Neural progenitor cell (in vitro differentiated cells): ENCODE results near the gene HS3ST5. TPM values are rescaled to one million over a fixed set of nuclear protein-coding genes. Genes with fewer than 3 reads are reported as not detected.

Experiments used
- DNase-seq: peaks from one replicate; pipeline ENCODE4 v3.0.0-alpha.2; 2016; ENCODE audit warnings: low spot score
- H2AFZ ChIP-seq: fragments of 200-600 bp; sonication (generic); replicated peaks from 2 replicates; pipeline ENCODE4 v1.6.1; 2016; ENCODE audit warnings: antibody characterized with exemption
- H3F3A ChIP-seq: fragments of 200-600 bp; sonication (generic); 2 replicates; pipeline ENCODE4 v1.6.1; 2016; ENCODE audit warnings: antibody characterized with exemption, low read depth
- H3K27ac ChIP-seq: fragments of 200-600 bp; sonication (generic); 2 replicates; pipeline ENCODE4 v1.5.1; 2016; ENCODE audit warnings: mild to moderate bottlenecking
- H3K27me3 ChIP-seq: fragments of 200-600 bp; sonication (generic); 2 replicates; pipeline ENCODE4 v1.6.1; 2016; ENCODE audit warnings: mild to moderate bottlenecking, moderate library complexity
- H3K36me3 ChIP-seq: fragments of 200-600 bp; sonication (generic); 2 replicates; pipeline ENCODE4 v1.5.1; 2016
- H3K4me1 ChIP-seq: fragments of 200-600 bp; sonication (generic); 2 replicates; pipeline ENCODE4 v1.6.1; 2016; ENCODE audit warnings: mixed run types
- H3K4me2 ChIP-seq: fragments of 200-600 bp; sonication (generic); 2 replicates; pipeline ENCODE4 v1.6.1; 2016
- H3K4me3 ChIP-seq: fragments of 200-600 bp; sonication (generic); 2 replicates; pipeline ENCODE4 v1.5.1; 2016
- H3K79me2 ChIP-seq: fragments of 200-600 bp; sonication (generic); 2 replicates; pipeline ENCODE4 v1.6.1; 2016; ENCODE audit warnings: low read depth
- H3K9ac ChIP-seq: fragments of 200-600 bp; sonication (generic); 2 replicates; pipeline ENCODE4 v1.6.1; 2016
- H3K9me3 ChIP-seq: fragments of 200-600 bp; sonication (generic); 2 replicates; pipeline ENCODE4 v1.5.1; 2016; ENCODE audit warnings: low read depth
- H4K20me1 ChIP-seq: fragments of 200-600 bp; sonication (generic); 2 replicates; pipeline ENCODE4 v1.6.1; 2016; ENCODE audit warnings: low read depth
- H3K27ac Mint-ChIP-seq: 3 replicates; pipeline ENCODE4 v1.8.0; 2021; ENCODE audit warnings: mixed read lengths
- H3K27me3 Mint-ChIP-seq: 2 replicates; pipeline ENCODE4 v1.8.0; 2022; ENCODE audit warnings: low read depth, mild to moderate bottlenecking, inconsistent platforms, moderate library complexity, mixed read lengths; ENCODE audit not compliant: insufficient read depth
- H3K36me3 Mint-ChIP-seq: 3 replicates; pipeline ENCODE4 v1.8.0; 2021; ENCODE audit warnings: mixed read lengths
- H3K4me1 Mint-ChIP-seq: 3 replicates; pipeline ENCODE4 v1.8.0; 2021; ENCODE audit warnings: mixed read lengths
- H3K4me3 Mint-ChIP-seq: 3 replicates; pipeline ENCODE4 v1.8.0; 2021; ENCODE audit warnings: mild to moderate bottlenecking, moderate library complexity, mixed read lengths
- H3K9me3 Mint-ChIP-seq: 3 replicates; pipeline ENCODE4 v1.8.0; 2020; ENCODE audit warnings: mixed read lengths
- EZH2 ChIP-seq: fragments of 200-600 bp; sonication (generic); IDR thresholded peaks from 2 replicates; pipeline ENCODE4 v1.6.1; 2017; ENCODE audit warnings: antibody characterized with exemption, mild to moderate bottlenecking, moderate library complexity
- EZH2phosphoT487 ChIP-seq: fragments of 200-600 bp; sonication (generic); IDR thresholded peaks from 2 replicates; pipeline ENCODE4 v1.6.1; 2017; ENCODE audit warnings: antibody characterized with exemption
- total RNA-seq: library from RNA; depleted of rRNA; stranded (reverse); fragments of >200 nt; gene quantifications from 2 replicates; pipeline ENCODE4 v1.2.3, GENCODE V29; 2015; ENCODE audit warnings: low replicate concordance
- TF ChIP-seq, protein P1 (sequence below): fragments of 200-600 bp; sonication (generic); IDR thresholded peaks from 2 replicates; pipeline ENCODE4 v1.5.1; 2017; ENCODE audit warnings: antibody characterized with exemption, mild to moderate bottlenecking

The HS3ST5 gene
- total RNA-seq, 1 donor from 2014 or later, result 0.34 TPM

- no peaks in the 10 kb centered on the region for H3K9me3 Mint-ChIP-seq
- Histone ChIP-seq H4K20me1 (no peaks in the 10 kb centered on the region), H3K27ac (no peak overlapping the region), H3K4me3 (no peak overlapping the region), H3K4me2 (no peak overlapping the region), H3K9ac (no peak overlapping the region), H2AFZ (no peak overlapping the region), H3K9me3 (no peaks in the 10 kb centered on the region), H3K4me1 (no peaks in the 10 kb centered on the region), H3F3A (no peaks in the 10 kb centered on the region), H3K79me2 (no peaks in the 10 kb centered on the region), H3K36me3 (no peaks in the 10 kb centered on the region), H3K27me3 (no peaks in the 10 kb centered on the region)
- TF ChIP-seq EZH2 (no peak), EZH2phosphoT487 (no peak)
- TF ChIP-seq, protein P1, sequence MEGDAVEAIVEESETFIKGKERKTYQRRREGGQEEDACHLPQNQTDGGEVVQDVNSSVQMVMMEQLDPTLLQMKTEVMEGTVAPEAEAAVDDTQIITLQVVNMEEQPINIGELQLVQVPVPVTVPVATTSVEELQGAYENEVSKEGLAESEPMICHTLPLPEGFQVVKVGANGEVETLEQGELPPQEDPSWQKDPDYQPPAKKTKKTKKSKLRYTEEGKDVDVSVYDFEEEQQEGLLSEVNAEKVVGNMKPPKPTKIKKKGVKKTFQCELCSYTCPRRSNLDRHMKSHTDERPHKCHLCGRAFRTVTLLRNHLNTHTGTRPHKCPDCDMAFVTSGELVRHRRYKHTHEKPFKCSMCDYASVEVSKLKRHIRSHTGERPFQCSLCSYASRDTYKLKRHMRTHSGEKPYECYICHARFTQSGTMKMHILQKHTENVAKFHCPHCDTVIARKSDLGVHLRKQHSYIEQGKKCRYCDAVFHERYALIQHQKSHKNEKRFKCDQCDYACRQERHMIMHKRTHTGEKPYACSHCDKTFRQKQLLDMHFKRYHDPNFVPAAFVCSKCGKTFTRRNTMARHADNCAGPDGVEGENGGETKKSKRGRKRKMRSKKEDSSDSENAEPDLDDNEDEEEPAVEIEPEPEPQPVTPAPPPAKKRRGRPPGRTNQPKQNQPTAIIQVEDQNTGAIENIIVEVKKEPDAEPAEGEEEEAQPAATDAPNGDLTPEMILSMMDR, result no peak
- no peak for DNase-seq
- H3K4me3 Mint-ChIP-seq, result no peak overlapping the region
- H3K36me3 Mint-ChIP-seq, result no peaks in the 10 kb centered on the region
- no peaks in the 10 kb centered on the region for H3K27me3 Mint-ChIP-seq
- no peaks in the 10 kb centered on the region for H3K4me1 Mint-ChIP-seq
- no peak overlapping the region for H3K27ac Mint-ChIP-seq
Observed at GRCh38 chr6:114133816-114134215, 209.0 kb downstream of the HS3ST5 start.

DNA sequence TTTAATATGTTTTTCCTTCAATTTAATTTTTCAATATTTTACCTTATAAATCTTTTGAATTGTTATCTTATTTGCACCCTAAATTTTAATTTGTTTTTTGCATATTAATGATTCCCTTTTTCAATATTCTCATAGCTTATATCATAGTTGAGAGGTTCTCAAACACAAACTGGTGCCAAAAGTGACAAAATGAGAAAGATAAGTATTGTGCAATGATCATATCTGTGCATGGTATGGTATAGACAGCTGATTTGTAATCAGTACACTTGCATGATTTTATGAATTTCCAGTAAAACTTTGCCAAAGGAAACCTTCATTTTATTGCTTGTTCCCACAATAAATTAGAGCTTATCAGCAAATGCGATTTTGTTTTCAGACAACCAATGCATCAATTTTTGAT is 210.9 kb downstream of the HS3ST5 start:
- Mint-ChIP-seq H3K27ac (no peak overlapping the region), H3K9me3 (no peaks in the 10 kb centered on the region), H3K27me3 (no peaks in the 10 kb centered on the region), H3K36me3 (no peaks in the 10 kb centered on the region), H3K4me1 (no peaks in the 10 kb centered on the region), H3K4me3 (no peak overlapping the region)
- Histone ChIP-seq H3K4me3 (no peak overlapping the region), H3K9ac (no peak overlapping the region), H3K9me3 (no peaks in the 10 kb centered on the region), H3K4me1 (no peaks in the 10 kb centered on the region), H2AFZ (no peak overlapping the region), H3K36me3 (no peaks in the 10 kb centered on the region), H3K79me2 (no peaks in the 10 kb centered on the region), H4K20me1 (no peaks in the 10 kb centered on the region), H3K27me3 (no peaks in the 10 kb centered on the region), H3F3A (no peaks in the 10 kb centered on the region), H3K27ac (no peak overlapping the region), H3K4me2 (no peak overlapping the region)
- TF ChIP-seq EZH2phosphoT487 (no peak), EZH2 (no peak)
- TF ChIP-seq, protein P1, result no peak
- no peak for DNase-seq

DNA sequence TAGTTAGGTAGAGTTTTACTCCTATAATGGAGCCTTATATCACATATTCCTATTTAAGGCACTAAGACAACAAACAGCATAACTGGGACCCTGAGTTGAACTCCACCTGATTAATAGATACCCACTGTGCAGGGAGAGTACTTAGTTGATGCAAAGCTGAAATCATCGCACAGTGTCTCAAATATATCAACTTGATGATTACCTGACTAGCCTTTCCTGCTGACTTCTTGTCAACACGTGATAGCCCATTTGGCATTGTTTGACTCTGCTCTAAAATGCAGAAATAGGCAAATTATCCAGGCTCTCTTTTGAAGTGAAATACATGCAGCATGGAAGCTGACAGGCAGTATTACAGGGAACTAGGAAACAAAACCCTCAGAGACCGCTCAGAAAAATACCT is 217.2 kb downstream of the HS3ST5 start:
- H3K4me2 ChIP-seq, result no peak overlapping the region

More for the DNA sequence above, 217.2 kb downstream of the HS3ST5 start:
- Histone ChIP-seq H3K36me3 (no peaks in the 10 kb centered on the region), H3K27ac (no peak overlapping the region), H3K4me1 (no peaks in the 10 kb centered on the region), H2AFZ (no peak overlapping the region), H3K9me3 (no peaks in the 10 kb centered on the region), H4K20me1 (no peaks in the 10 kb centered on the region), H3K4me3 (no peak overlapping the region), H3K27me3 (no peaks in the 10 kb centered on the region), H3K79me2 (no peaks in the 10 kb centered on the region), H3K9ac (no peak overlapping the region), H3F3A (no peaks in the 10 kb centered on the region)
- H3K4me1 Mint-ChIP-seq, result no peaks in the 10 kb centered on the region
- TF ChIP-seq EZH2phosphoT487, result no peak
- TF ChIP-seq, protein P1, result no peak
- no peak for TF ChIP-seq EZH2
- H3K27me3 Mint-ChIP-seq, result no peaks in the 10 kb centered on the region
- H3K27ac Mint-ChIP-seq, result no peak overlapping the region
- H3K9me3 Mint-ChIP-seq, result no peaks in the 10 kb centered on the region
- H3K36me3 Mint-ChIP-seq, result no peaks in the 10 kb centered on the region
- no peak for DNase-seq
- no peak overlapping the region for H3K4me3 Mint-ChIP-seq
